AG10803 (cell line): Measurements from ENCODE around the gene CCHCR1.
"Not testable (repeated sequence)": the region's sequence is repeated elsewhere in the genome, so short reads cannot be mapped to it uniquely, and the experiment has no call there.

Experiments used
- DNase-seq: peaks from one replicate; pipeline ENCODE4 v3.0.0; 2010; ENCODE audit warnings: low read depth
- H3K4me3 ChIP-seq: 2 replicates; pipeline ENCODE4 v1.5.1; 2011; ENCODE audit warnings: mild to moderate bottlenecking, low read length, control low read depth
- TF ChIP-seq, protein P1 (sequence below): conservative IDR thresholded peaks from 2 replicates; pipeline ENCODE4 v1.5.1; 2011; ENCODE audit warnings: mild to moderate bottlenecking, low read length, control low read depth, inconsistent platforms

Gene CCHCR1

DNA sequence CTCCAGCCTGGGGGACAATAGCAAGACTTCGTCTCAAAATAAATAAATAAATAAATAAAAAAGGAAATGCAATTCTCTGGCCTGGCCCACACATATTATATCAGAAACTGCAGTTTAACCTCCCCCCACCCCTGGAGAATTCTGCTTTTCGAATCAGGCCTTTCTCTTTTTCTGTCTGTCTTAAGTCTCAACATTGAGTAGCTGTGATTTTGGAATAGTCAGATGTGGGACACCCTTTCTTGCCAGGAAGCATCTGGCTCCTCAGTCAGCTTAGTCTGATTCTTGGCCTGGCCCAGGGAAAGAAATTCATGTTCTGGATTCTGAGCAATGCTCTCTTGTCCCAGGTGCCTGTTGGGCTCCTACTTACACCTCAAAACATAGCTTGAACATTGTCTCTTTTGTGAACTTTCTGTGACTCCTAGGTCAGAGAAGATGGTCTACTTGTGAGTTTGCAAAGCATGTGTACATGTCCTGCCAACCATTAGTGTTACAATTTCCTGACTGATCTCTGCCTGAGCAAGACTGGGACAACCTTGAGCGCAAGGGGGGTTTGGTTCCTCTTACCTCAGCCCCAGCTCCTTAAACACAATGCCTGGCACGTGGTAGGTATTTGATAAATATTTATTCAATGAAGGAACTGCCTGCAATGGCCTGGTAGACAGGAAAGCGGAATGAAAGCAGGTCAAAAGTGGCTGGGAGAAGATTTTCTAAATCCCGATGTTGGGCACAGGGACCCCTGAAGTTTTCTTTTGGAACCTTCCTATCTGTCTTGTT lies 36.6 kb upstream of the CCHCR1 start:
- DNase-seq = no peak
- TF ChIP-seq, protein P1, sequence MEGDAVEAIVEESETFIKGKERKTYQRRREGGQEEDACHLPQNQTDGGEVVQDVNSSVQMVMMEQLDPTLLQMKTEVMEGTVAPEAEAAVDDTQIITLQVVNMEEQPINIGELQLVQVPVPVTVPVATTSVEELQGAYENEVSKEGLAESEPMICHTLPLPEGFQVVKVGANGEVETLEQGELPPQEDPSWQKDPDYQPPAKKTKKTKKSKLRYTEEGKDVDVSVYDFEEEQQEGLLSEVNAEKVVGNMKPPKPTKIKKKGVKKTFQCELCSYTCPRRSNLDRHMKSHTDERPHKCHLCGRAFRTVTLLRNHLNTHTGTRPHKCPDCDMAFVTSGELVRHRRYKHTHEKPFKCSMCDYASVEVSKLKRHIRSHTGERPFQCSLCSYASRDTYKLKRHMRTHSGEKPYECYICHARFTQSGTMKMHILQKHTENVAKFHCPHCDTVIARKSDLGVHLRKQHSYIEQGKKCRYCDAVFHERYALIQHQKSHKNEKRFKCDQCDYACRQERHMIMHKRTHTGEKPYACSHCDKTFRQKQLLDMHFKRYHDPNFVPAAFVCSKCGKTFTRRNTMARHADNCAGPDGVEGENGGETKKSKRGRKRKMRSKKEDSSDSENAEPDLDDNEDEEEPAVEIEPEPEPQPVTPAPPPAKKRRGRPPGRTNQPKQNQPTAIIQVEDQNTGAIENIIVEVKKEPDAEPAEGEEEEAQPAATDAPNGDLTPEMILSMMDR = no peak

DNA sequence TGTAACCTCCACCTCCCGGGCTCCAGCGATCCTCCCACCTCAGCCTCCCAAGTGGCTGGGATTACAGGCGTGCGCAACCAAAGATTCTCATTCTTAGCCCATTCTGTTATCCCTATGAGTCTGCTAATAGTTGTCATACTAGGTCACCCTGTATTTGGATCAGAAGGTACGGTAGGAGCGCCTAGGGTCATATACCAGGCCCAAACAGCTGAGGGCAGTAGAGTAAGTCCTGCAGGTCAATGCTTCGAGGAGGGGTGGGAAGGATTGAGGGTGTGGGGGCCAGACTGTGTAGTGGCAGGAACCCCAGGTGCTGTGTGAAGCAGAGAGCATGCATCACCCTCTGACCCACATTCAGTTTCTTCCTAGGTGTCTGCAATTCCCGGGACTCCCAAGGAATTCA lies 35.6 kb upstream of the CCHCR1 start:
- no peak for DNase-seq
- TF ChIP-seq, protein P1 = no peak

More for the DNA sequence above, 36.6 kb upstream of the CCHCR1 start:
- no peak overlapping the region for H3K4me3 ChIP-seq

DNA sequence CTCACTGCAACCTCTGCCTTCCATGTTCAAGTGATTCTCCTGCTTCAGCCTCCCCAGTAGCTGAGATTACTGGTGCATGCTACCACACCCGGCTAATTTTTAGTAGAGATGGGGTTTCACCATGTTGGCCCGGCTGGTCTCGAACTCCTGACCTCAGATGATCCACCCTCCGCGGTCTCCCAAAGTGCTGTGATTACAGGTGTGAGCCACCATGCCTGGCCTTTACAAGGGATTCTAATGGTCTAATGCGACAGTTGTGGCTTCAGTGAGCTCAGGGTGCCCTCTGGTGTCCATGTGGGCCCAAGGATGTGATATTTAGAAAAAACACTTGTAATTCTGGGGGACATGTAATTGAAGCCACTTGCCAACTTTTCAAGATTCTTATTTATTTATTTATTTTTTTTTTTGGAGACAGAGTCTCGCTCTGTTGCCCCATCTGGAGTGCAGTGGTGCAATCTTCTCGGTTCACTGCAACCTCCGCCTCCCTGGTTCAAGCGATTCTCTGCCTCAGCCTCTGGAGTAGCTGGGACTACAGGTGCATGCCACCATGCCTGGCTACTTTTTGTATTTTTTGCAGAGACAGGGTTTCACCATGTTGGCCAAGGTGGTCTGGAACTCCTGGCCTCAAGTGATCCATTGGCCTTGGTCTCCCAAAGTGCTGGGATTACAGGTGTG lies 35.0 kb upstream of the CCHCR1 start:
- not testable (repeated sequence) for H3K4me3 ChIP-seq
- DNase-seq = peak; percentile 64
- TF ChIP-seq, protein P1 = peak; percentile 73

More for the DNA sequence above, 35.6 kb upstream of the CCHCR1 start:
- no peak overlapping the region for H3K4me3 ChIP-seq

GRCh38 chr6:31190488-31190887 lies 32.9 kb upstream of the CCHCR1 start:
- H3K4me3 ChIP-seq = no peak overlapping the region
- TF ChIP-seq, protein P1 = no peak
- DNase-seq = no peak

DNA sequence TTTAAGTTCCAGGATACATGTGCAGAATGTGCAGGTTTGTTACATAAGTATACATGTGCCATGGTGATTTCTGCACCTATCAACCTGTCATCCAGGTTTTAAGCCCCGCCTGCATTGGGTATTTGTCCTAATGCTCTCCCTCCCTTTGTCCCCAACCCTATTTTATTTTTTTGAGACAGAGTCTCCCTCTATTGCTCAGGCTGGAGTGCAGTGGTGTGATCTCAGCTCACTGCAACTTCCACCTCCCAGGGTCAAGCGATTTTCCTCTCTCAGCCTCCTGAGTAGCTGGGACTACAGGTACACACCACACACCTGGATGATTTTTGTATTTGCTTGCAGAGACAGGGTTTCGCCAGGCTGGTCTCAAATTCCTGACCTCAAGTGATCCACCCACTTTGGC lies 31.6 kb upstream of the CCHCR1 start:
- not testable (repeated sequence) for DNase-seq, H3K4me3 ChIP-seq

- H3K4me3 ChIP-seq = no peak overlapping the region
- no peak for DNase-seq
- TF ChIP-seq, protein P1 = no peak
These were observed 30.2 kb upstream of the CCHCR1 start for GRCh38 chr6:31187780-31188194.

GRCh38 chr6:31186052-31186734 lies 28.6 kb upstream of the CCHCR1 start:
- TF ChIP-seq, protein P1 = no peak
- H3K4me3 ChIP-seq = no peak overlapping the region
- DNase-seq = no peak

DNA sequence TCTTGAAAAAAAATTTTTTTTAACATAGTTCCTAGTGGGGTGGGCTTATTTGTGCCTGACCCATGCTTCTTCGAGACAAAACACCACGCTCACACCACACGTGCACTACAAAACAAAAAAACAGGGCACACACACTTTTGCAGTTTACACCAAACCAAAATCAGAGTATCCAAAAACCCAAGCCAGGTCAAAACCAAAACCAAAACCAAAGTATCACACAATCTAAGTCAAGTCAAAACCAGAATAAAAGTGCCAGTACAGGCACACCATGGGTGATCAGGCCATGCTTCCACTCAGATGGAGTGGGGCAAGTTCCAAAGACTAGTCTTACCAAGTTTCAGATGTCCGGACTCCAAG lies 28.1 kb upstream of the CCHCR1 start:
- not testable (repeated sequence) for H3K4me3 ChIP-seq, DNase-seq

DNA sequence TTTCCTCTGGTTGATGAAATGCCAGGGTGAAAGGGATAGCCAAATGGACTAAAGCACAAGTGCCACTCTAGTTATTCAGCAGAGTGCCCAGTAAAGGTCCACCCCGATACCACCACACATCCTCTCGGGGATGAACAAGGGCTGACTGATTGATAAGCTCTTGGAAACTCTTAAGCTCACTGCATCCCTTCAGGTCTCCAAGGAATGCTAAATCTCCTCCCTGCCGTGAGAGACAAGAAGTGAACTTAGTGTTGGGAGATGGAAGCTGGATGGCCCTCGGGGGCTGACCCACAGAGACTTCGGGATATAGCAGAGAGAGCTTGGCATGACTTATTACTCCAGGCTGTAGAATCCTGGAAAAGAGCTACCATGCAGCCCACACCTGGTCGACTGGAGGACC lies 26.3 kb upstream of the CCHCR1 start:
- H3K4me3 ChIP-seq = not testable (repeated sequence)

DNA sequence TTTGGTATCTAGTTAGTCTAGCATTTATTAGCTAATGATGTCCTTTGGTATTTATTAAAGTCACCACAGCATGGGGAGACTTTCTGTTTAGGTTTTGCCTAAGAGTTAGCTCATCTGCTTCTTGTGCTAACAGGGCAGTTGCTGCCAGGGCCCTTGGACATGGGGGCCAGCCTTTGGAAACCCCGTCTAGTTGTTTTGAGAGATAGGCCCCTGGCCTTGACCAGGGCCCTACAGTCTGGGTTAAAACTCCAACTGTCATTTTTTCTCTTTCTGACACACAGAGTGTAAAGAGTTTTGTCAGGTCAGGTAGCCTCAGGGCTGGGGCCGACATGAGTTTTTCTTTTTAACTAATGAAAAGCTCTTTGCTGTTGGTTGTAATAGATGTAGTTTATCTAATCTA lies 25.7 kb upstream of the CCHCR1 start:
- not testable (repeated sequence) for H3K4me3 ChIP-seq, DNase-seq

More for the DNA sequence above, 26.3 kb upstream of the CCHCR1 start:
- not testable (repeated sequence) for DNase-seq
